GM12878 (cell line): ENCODE measurements around the gene WIPF1. TPM values are rescaled to one million over a fixed set of nuclear protein-coding genes. Genes with fewer than 3 reads are reported as not detected.

Experiments used
- ATAC-seq: fragments of 200-7000 bp; cut with Tn5 transposase; 3 replicates; pipeline ENCODE4 v1.9.1; 2020; ENCODE audit warnings: mild to moderate bottlenecking, moderate library complexity
- BruUV-seq: library from RNA; stranded (reverse); fragments of 400-500 nt; replicated peaks from 2 replicates; lab custom pipeline; 2021; lab: Mats Ljungman, UMichigan
- CTCF ChIA-PET: fragments of 300-600 bp; sonication (Branson Sonifier 250); formaldehyde crosslinking; extraction: SDS; loops from one replicate; lab custom pipeline; 2021; ENCODE audit warnings: inconsistent platforms; lab: Yijun Ruan, JAX
- POLR2A ChIA-PET: fragments of 350-600 bp; formaldehyde crosslinking; extraction: SDS; loops from one replicate; lab custom pipeline; 2021; ENCODE audit warnings: inconsistent platforms; lab: Charles Lee
- RAD21 ChIA-PET: fragments of 300-600 bp; sonication (Branson Sonifier 250); formaldehyde crosslinking; loops from one replicate; lab custom pipeline; 2023; ENCODE audit warnings: antibody characterized with exemption; ENCODE audit not compliant: unreplicated experiment; lab: Charles Lee
- SMC1A ChIA-PET: fragments of 300-600 bp; sonication (Branson Sonifier 250); formaldehyde crosslinking; loops from one replicate; lab custom pipeline; 2023; ENCODE audit not compliant: unreplicated experiment, uncharacterized antibody; lab: Charles Lee
- DNase-seq: peaks from one replicate; pipeline ENCODE4 v3.0.0-alpha.2; 2011; ENCODE audit warnings: low read depth, low spot score
- FAIRE-seq: peaks from 3 replicates; lab custom pipeline; 2011; peaks lifted over from hg19 to GRCh38; lab: Jason Lieb, UNC
- H2AFZ ChIP-seq: 2 replicates; pipeline ENCODE4 v1.6.0; 2011; ENCODE audit warnings: low read depth, low read length, control low read depth; ENCODE audit not compliant: control insufficient read depth
- H3K27ac ChIP-seq: 2 replicates; pipeline ENCODE4 v1.5.1; 2011; ENCODE audit warnings: control low read depth; ENCODE audit not compliant: control insufficient read depth, insufficient read depth
- H3K27me3 ChIP-seq, 2 experiments: replicated peaks in 1 of 2; 2 replicates each; pipeline versions ENCODE4 v1.6.0 to v1.6.1; 2011; ENCODE audit warnings: low read length in 1 of 2; ENCODE audit not compliant: control insufficient read depth in 2 of 2, insufficient read depth in 2 of 2
- H3K36me3 ChIP-seq, 2 experiments: 2 replicates each; pipeline ENCODE4 v1.5.1; 2011; ENCODE audit warnings: low read length in 1 of 2; ENCODE audit not compliant: control insufficient read depth in 2 of 2, insufficient read depth in 2 of 2
- H3K4me1 ChIP-seq: 2 replicates; pipeline ENCODE4 v1.6.1; 2011; ENCODE audit warnings: mild to moderate bottlenecking, low read length, moderate library complexity, mixed read lengths; ENCODE audit not compliant: control insufficient read depth, insufficient read depth
- H3K4me2 ChIP-seq: 2 replicates; pipeline ENCODE4 v1.6.0; 2011; ENCODE audit warnings: control low read depth; ENCODE audit not compliant: control insufficient read depth, insufficient read depth
- H3K4me3 ChIP-seq: fragments of 200-600 bp; sonication (generic); 2 replicates; pipeline ENCODE4 v1.5.1; 2016
- H3K79me2 ChIP-seq: 2 replicates; pipeline ENCODE4 v1.6.0; 2011; ENCODE audit warnings: low read length; ENCODE audit not compliant: control insufficient read depth, insufficient read depth
- H3K9ac ChIP-seq: 2 replicates; pipeline ENCODE4 v1.8.0; 2011; ENCODE audit warnings: low read length, control low read depth, mixed read lengths; ENCODE audit not compliant: control insufficient read depth, insufficient read depth
- H3K9me3 ChIP-seq: replicated peaks from 3 replicates; pipeline ENCODE4 v1.5.1; 2011; ENCODE audit warnings: mild to moderate bottlenecking, low read length; ENCODE audit not compliant: control insufficient read depth, insufficient read depth
- H4K20me1 ChIP-seq: 2 replicates; pipeline ENCODE4 v1.6.0; 2011; ENCODE audit not compliant: control insufficient read depth, insufficient read depth
- EZH2 ChIP-seq: IDR thresholded peaks from 2 replicates; pipeline ENCODE4 v1.6.1; 2012; ENCODE audit warnings: low read depth, mild to moderate bottlenecking, control low read depth, inconsistent platforms, low read length, borderline replicate concordance; ENCODE audit not compliant: control insufficient read depth
- IKZF1 ChIP-seq: fragments of 450-650 bp; conservative IDR thresholded peaks from 2 replicates; pipeline ENCODE4 v1.6.1; 2017; ENCODE audit warnings: antibody characterized with exemption, mild to moderate bottlenecking
- JUNB ChIP-seq: IDR thresholded peaks from 2 replicates; pipeline ENCODE4 v1.6.1; 2016; ENCODE audit warnings: antibody characterized with exemption, mild to moderate bottlenecking
- MEF2A ChIP-seq: IDR thresholded peaks from 2 replicates; pipeline ENCODE4 v1.6.1; 2011; ENCODE audit warnings: low read depth, mild to moderate bottlenecking, low read length, moderate library complexity; ENCODE audit not compliant: insufficient read depth
- MTA3 ChIP-seq: IDR thresholded peaks from 2 replicates; pipeline ENCODE4 v1.6.1; 2012; ENCODE audit warnings: low read length, inconsistent platforms, borderline replicate concordance
- RB1 ChIP-seq: fragments of 450-650 bp; formaldehyde crosslinking; IDR thresholded peaks from 2 replicates; pipeline ENCODE4 v1.6.1; 2017; ENCODE audit warnings: mild to moderate bottlenecking, borderline replicate concordance
- SPI1 ChIP-seq: IDR thresholded peaks from 2 replicates; pipeline ENCODE4 v1.6.1; 2011; ENCODE audit warnings: low read depth, mild to moderate bottlenecking, low read length, moderate library complexity, borderline replicate concordance; ENCODE audit not compliant: insufficient read depth
- STAT1 ChIP-seq: fragments of 450-650 bp; conservative IDR thresholded peaks from 2 replicates; pipeline ENCODE4 v1.6.1; 2014; ENCODE audit warnings: antibody characterized with exemption, mild to moderate bottlenecking
- STAT3 ChIP-seq: IDR thresholded peaks from 2 replicates; pipeline ENCODE4 v1.6.1; 2011; ENCODE audit warnings: low read depth, low read length, improper control_type of control experiment
- SUPT20H ChIP-seq: IDR thresholded peaks from 2 replicates; pipeline ENCODE4 v1.6.1; 2011; ENCODE audit warnings: low read depth, mild to moderate bottlenecking, low read length, moderate library complexity, borderline replicate concordance; ENCODE audit not compliant: control insufficient read depth
- WGBS: methylation state at CpG from one replicate; pipeline ENCODE4 v1.1.6; 2016; ENCODE audit warnings: low lambda C conversion rate; ENCODE audit not compliant: insufficient replicate concordance, insufficient coverage; ENCODE audit errors: missing lambda C conversion rate; 5-methylcytosine and 5-hydroxymethylcytosine counted together
- in situ Hi-C: fragments of 300-500 bp; cut with MboI; formaldehyde crosslinking; loops from 9 replicates; pipeline ENCODE4 v1.14.3; 2018; ENCODE audit warnings: mixed read lengths
- intact Hi-C: fragments of 100-400 bp; cut with micrococcal nuclease; formaldehyde crosslinking; loops from one replicate; pipeline ENCODE4 v1.14.2; 2022; ENCODE audit not compliant: unreplicated experiment
- polyA plus RNA-seq, 11 experiments: library from polyadenylated mRNA; depleted of rRNA in 4 of 11; unstranded in 6 of 11; stranded (reverse) in 5 of 11; fragments of >200 nt; fragmentation: Nextera tagmentation in 4 of 11; fragmentation: Illumina TruSeq in 1 of 11; extraction: Ambion mirVana in 4 of 11; extraction: Trizol in 1 of 11; gene quantifications; 1 replicate in 1 of 11; 2 replicates in 10 of 11; pipeline versions ENCODE4 v1.2.1 to v1.2.3, GENCODE V29; 2011 to 2016; ENCODE audit warnings: inconsistent platforms in 2 of 11, missing spikeins in 2 of 11, low read depth in 1 of 11
- total RNA-seq, 4 experiments: library from RNA; depleted of rRNA in 3 of 4; stranded (reverse); fragments of >200 nt in 3 of 4; fragmentation: Illumina TruSeq in 1 of 4; extraction: Trizol in 1 of 4; gene quantifications; 2 replicates each; pipeline versions ENCODE4 v1.2.1 to v1.2.3, GENCODE V29; 2013 to 2021
- TF ChIP-seq, protein P1 (sequence below): IDR thresholded peaks from 2 replicates; pipeline ENCODE4 v1.6.1; 2012; ENCODE audit warnings: mild to moderate bottlenecking, low read depth, low read length
- TF ChIP-seq, protein P2 (sequence below): fragments of 450-650 bp; IDR thresholded peaks from 2 replicates; pipeline ENCODE4 v1.6.1; 2017; ENCODE audit warnings: mild to moderate bottlenecking
- TF ChIP-seq, protein P3 (sequence below): fragments of 450-650 bp; IDR thresholded peaks from 2 replicates; pipeline ENCODE4 v1.6.1; 2017; ENCODE audit warnings: low read depth, mild to moderate bottlenecking, moderate library complexity
- TF ChIP-seq, protein P4 (sequence below): fragments of 450-650 bp; IDR thresholded peaks from 2 replicates; pipeline ENCODE4 v1.6.1; 2016; ENCODE audit warnings: mild to moderate bottlenecking

WIPF1 gene
- total and polyA plus RNA-seq, 10 of the 15 experiments (the other 5 are each of a cell fraction or from before 2014, with no cell fraction given): 23.1 to 188 (median 68.9) TPM

DNA sequence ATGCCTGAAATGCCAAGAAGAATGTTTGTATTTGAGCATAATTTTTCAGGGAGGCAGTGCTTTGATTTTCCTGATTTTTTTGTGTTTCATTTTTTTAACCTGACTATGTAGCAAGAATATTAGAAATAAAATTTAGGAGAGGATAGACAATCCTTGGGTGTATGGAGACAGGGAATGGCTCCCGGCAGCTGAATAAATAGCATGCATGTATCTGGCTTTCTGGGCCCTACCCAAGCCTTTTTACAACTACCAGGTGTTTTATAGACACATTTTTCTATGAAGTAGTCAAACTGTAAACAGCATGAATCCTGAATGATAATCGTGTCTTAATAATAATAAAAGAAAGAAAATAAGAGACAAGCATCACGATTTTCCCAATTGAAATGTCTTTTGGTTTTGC, 52.4 kb downstream of the WIPF1 start:
- in situ Hi-C loops: no loop called here
- no peaks in the 10 kb centered on the region for H3K27me3 ChIP-seq
- DNase-seq (no peak), ATAC-seq (no peak), FAIRE-seq (no peak)
- TF ChIP-seq, protein P1, sequence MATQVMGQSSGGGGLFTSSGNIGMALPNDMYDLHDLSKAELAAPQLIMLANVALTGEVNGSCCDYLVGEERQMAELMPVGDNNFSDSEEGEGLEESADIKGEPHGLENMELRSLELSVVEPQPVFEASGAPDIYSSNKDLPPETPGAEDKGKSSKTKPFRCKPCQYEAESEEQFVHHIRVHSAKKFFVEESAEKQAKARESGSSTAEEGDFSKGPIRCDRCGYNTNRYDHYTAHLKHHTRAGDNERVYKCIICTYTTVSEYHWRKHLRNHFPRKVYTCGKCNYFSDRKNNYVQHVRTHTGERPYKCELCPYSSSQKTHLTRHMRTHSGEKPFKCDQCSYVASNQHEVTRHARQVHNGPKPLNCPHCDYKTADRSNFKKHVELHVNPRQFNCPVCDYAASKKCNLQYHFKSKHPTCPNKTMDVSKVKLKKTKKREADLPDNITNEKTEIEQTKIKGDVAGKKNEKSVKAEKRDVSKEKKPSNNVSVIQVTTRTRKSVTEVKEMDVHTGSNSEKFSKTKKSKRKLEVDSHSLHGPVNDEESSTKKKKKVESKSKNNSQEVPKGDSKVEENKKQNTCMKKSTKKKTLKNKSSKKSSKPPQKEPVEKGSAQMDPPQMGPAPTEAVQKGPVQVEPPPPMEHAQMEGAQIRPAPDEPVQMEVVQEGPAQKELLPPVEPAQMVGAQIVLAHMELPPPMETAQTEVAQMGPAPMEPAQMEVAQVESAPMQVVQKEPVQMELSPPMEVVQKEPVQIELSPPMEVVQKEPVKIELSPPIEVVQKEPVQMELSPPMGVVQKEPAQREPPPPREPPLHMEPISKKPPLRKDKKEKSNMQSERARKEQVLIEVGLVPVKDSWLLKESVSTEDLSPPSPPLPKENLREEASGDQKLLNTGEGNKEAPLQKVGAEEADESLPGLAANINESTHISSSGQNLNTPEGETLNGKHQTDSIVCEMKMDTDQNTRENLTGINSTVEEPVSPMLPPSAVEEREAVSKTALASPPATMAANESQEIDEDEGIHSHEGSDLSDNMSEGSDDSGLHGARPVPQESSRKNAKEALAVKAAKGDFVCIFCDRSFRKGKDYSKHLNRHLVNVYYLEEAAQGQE: no peak
- TF ChIP-seq STAT3 (no peak), JUNB (no peak), MTA3 (no peak), RB1 (no peak), MEF2A (no peak), SPI1 (no peak), STAT1 (no peak), EZH2 (no peak), IKZF1 (no peak), SUPT20H (no peak)
- TF ChIP-seq, protein P2, sequence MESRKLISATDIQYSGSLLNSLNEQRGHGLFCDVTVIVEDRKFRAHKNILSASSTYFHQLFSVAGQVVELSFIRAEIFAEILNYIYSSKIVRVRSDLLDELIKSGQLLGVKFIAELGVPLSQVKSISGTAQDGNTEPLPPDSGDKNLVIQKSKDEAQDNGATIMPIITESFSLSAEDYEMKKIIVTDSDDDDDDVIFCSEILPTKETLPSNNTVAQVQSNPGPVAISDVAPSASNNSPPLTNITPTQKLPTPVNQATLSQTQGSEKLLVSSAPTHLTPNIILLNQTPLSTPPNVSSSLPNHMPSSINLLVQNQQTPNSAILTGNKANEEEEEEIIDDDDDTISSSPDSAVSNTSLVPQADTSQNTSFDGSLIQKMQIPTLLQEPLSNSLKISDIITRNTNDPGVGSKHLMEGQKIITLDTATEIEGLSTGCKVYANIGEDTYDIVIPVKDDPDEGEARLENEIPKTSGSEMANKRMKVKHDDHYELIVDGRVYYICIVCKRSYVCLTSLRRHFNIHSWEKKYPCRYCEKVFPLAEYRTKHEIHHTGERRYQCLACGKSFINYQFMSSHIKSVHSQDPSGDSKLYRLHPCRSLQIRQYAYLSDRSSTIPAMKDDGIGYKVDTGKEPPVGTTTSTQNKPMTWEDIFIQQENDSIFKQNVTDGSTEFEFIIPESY: no peak
- TF ChIP-seq, protein P3, sequence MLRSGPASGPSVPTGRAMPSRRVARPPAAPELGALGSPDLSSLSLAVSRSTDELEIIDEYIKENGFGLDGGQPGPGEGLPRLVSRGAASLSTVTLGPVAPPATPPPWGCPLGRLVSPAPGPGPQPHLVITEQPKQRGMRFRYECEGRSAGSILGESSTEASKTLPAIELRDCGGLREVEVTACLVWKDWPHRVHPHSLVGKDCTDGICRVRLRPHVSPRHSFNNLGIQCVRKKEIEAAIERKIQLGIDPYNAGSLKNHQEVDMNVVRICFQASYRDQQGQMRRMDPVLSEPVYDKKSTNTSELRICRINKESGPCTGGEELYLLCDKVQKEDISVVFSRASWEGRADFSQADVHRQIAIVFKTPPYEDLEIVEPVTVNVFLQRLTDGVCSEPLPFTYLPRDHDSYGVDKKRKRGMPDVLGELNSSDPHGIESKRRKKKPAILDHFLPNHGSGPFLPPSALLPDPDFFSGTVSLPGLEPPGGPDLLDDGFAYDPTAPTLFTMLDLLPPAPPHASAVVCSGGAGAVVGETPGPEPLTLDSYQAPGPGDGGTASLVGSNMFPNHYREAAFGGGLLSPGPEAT: no peak
- TF ChIP-seq, protein P4, sequence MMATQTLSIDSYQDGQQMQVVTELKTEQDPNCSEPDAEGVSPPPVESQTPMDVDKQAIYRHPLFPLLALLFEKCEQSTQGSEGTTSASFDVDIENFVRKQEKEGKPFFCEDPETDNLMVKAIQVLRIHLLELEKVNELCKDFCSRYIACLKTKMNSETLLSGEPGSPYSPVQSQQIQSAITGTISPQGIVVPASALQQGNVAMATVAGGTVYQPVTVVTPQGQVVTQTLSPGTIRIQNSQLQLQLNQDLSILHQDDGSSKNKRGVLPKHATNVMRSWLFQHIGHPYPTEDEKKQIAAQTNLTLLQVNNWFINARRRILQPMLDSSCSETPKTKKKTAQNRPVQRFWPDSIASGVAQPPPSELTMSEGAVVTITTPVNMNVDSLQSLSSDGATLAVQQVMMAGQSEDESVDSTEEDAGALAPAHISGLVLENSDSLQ: no peak
- RAD21 ChIA-PET: interaction anchor here (1.4 to 3.5 kb wide), 2 partner anchors 10 to 82 kb away, joined by 3 to 24 read pairs; no protein-coding TSS in a partner anchor
- POLR2A ChIA-PET: interaction anchor here (1.2 kb wide), 1 partner anchor 82 kb away, joined by 3 read pairs; no protein-coding TSS in a partner anchor
- no peak overlapping the region for H3K9ac ChIP-seq
- no peaks in the 10 kb centered on the region for H3K9me3 ChIP-seq
- WGBS: 32% methylated on average over 3 of the region's 3 CpGs
- no peak overlapping the region for H3K4me2 ChIP-seq
- no peaks in the 10 kb centered on the region for H3K4me1 ChIP-seq
- SMC1A ChIA-PET: interaction anchor here (0.6 kb wide), 1 partner anchor 82 kb away, joined by 3 read pairs; no protein-coding TSS in a partner anchor
- intact Hi-C loops: no loop called here
- H3K79me2 ChIP-seq: no peaks in the 10 kb centered on the region
- no peak overlapping the region for H3K4me3 ChIP-seq
- no peak overlapping the region for H3K27ac ChIP-seq
- no peaks in the 10 kb centered on the region for H3K36me3 ChIP-seq
- CTCF ChIA-PET: interaction anchor here (1.7 to 3.4 kb wide), 3 partner anchors 73 to 92 kb away, joined by 3 to 44 read pairs (median 4); no protein-coding TSS in a partner anchor
- H4K20me1 ChIP-seq: no peaks in the 10 kb centered on the region
- H2AFZ ChIP-seq: no peak overlapping the region
- no TSS peak for BruUV-seq
